ENCODE data around the gene IGSF11. TPM values are rescaled to one million over a fixed set of nuclear protein-coding genes. Genes with fewer than 3 reads are reported as not detected.

Gene IGSF11
- total and polyA plus RNA-seq, 4 donors: 0.02 to 0.17 TPM; not detected in 2

DNA sequence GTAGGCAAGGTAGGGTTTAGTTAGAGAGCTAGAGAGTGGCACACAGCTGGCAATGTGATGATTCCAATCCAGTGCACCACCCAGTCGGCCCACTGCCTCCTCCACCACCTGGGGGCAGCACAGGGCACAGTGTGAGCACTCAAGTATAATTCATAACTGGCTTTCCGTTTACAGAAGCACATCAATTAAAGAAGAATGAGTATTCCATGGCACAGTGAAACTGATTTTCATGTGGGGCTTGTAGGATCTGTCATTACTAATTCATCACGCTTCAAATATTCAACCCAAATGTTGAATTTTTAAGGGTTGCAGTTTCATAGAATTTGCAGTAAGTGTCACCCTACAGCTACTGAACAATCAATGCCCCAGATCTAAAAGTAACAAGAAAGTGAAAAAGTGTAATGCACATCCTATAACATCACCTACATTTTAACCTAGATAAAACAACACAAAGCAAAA, 149.9 kb downstream of the IGSF11 start:
- Histone ChIP-seq H3K9ac (ENCODE audit: low read depth in 1 of 2, low read length in 2 of 2) (no peak overlapping the region), H3K27ac (ENCODE audit: low read depth in 1 of 2, low read length in 2 of 2) (no peak overlapping the region), H3K36me3 (ENCODE audit: control insufficient read depth in 4 of 4, insufficient read depth in 3 of 4, low read depth in 1 of 4, low read length in 3 of 4) (no peaks in the 10 kb centered on the region), H3K27me3 (ENCODE audit: control insufficient read depth in 4 of 4, insufficient read depth in 4 of 4, low read length in 3 of 4) (peaks cover 0 to 4% (median 0%) of the 10 kb centered on the region in 4 donors), H3K9me3 (ENCODE audit: control insufficient read depth in 4 of 4, low read length in 3 of 4) (no peaks in the 10 kb centered on the region), H3K4me1 (ENCODE audit: control insufficient read depth in 4 of 4, insufficient read depth in 4 of 4, low read length in 3 of 4) (no peaks in the 10 kb centered on the region), H3K4me3 (ENCODE audit: low read depth in 1 of 3, low read length in 3 of 3) (no peak overlapping the region)
- DNase-seq (ENCODE audit: low spot score): peak; percentile 67
- 1% methylated on average over 3 of the region's 3 CpGs for WGBS
- TF ChIP-seq FOXA2 (IDR thresholded peaks at IDR 0.05): no peak
- no peak for TF ChIP-seq HNF4A (conservative IDR thresholded peaks at IDR 0.05)
- no peak for TF ChIP-seq TAF1 (conservative IDR thresholded peaks at IDR 0.05)
- peak; percentile 72 to 78 for TF ChIP-seq RAD21 (IDR thresholded peaks at IDR 0.05)
- TF ChIP-seq GABPA (IDR thresholded peaks at IDR 0.05 in 1 of 2, conservative IDR thresholded peaks at IDR 0.05 in 1 of 2): no peak
- no peak for TF ChIP-seq SP1 (IDR thresholded peaks at IDR 0.05)
- no peak for TF ChIP-seq JUND (IDR thresholded peaks at IDR 0.05)
- TF ChIP-seq, protein P1, sequence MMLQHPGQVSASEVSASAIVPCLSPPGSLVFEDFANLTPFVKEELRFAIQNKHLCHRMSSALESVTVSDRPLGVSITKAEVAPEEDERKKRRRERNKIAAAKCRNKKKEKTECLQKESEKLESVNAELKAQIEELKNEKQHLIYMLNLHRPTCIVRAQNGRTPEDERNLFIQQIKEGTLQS (IDR thresholded peaks at IDR 0.05): no peak
- no peak for TF ChIP-seq YY1 (IDR thresholded peaks at IDR 0.05)
- TF ChIP-seq, protein P2, sequence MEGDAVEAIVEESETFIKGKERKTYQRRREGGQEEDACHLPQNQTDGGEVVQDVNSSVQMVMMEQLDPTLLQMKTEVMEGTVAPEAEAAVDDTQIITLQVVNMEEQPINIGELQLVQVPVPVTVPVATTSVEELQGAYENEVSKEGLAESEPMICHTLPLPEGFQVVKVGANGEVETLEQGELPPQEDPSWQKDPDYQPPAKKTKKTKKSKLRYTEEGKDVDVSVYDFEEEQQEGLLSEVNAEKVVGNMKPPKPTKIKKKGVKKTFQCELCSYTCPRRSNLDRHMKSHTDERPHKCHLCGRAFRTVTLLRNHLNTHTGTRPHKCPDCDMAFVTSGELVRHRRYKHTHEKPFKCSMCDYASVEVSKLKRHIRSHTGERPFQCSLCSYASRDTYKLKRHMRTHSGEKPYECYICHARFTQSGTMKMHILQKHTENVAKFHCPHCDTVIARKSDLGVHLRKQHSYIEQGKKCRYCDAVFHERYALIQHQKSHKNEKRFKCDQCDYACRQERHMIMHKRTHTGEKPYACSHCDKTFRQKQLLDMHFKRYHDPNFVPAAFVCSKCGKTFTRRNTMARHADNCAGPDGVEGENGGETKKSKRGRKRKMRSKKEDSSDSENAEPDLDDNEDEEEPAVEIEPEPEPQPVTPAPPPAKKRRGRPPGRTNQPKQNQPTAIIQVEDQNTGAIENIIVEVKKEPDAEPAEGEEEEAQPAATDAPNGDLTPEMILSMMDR (IDR thresholded peaks at IDR 0.05; ENCODE audit: low read depth, low read length, missing input control): peak; percentile 69

DNA sequence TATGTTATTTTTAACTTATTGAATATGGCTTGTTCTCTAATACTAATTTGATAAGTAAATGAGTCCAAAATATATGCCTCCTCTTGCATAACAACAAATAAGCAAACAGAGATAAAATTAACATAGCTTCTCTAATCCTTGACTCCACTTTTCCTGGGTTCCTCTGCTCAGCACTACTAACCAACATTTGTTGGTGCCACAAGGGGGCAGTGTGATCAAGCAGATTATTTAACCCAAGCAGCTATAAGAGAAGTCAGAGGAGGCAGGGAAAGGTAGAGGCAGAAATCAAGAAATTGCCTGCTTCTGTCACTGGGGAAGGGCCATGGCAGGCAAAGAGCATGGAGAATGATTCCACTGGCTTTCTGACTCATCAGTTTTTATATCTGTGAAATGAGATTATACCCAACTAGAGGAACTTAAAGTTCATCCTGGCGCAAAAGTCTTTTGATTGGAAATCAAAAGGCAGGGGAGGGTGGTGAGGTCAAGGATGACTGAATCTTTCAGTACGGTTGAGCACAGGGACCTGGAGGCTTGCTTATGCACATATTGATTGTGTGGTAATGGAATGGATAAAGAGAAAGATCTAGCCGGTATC, 152.2 kb downstream of the IGSF11 start:
- 68% methylated on average over 3 of the region's 3 CpGs for WGBS
- DNase-seq (ENCODE audit: low spot score): peak; percentile 62

More for the DNA sequence above, 152.2 kb downstream of the IGSF11 start:
- Histone ChIP-seq H3K4me1 (ENCODE audit: control insufficient read depth in 4 of 4, insufficient read depth in 4 of 4, low read length in 3 of 4) (no peaks in the 10 kb centered on the region), H3K4me3 (ENCODE audit: low read depth in 1 of 3, low read length in 3 of 3) (no peak overlapping the region), H3K27me3 (ENCODE audit: control insufficient read depth in 4 of 4, insufficient read depth in 4 of 4, low read length in 3 of 4) (peaks cover 0 to 4% (median 0%) of the 10 kb centered on the region in 4 donors), H3K27ac (ENCODE audit: low read depth in 1 of 2, low read length in 2 of 2) (no peak overlapping the region), H3K36me3 (ENCODE audit: control insufficient read depth in 4 of 4, insufficient read depth in 3 of 4, low read depth in 1 of 4, low read length in 3 of 4) (no peaks in the 10 kb centered on the region), H3K9me3 (ENCODE audit: control insufficient read depth in 4 of 4, low read length in 3 of 4) (no peaks in the 10 kb centered on the region), H3K9ac (ENCODE audit: low read depth in 1 of 2, low read length in 2 of 2) (no peak overlapping the region)
- TF ChIP-seq HNF4G (IDR thresholded peaks at IDR 0.05) (no peak), RAD21 (IDR thresholded peaks at IDR 0.05) (peak; percentile 83 to 90), TAF1 (conservative IDR thresholded peaks at IDR 0.05) (no peak), FOXA2 (IDR thresholded peaks at IDR 0.05) (no peak), YY1 (IDR thresholded peaks at IDR 0.05) (no peak), SP1 (IDR thresholded peaks at IDR 0.05) (no peak), GABPA (IDR thresholded peaks at IDR 0.05 in 1 of 2, conservative IDR thresholded peaks at IDR 0.05 in 1 of 2) (no peak), ZBTB33 (IDR thresholded peaks at IDR 0.05) (no peak), FOXA1 (IDR thresholded peaks at IDR 0.05) (no peak), MAX (IDR thresholded peaks at IDR 0.05) (no peak), RXRA (IDR thresholded peaks at IDR 0.05) (no peak), REST (IDR thresholded peaks at IDR 0.05) (no peak), JUND (IDR thresholded peaks at IDR 0.05) (no peak), EGR1 (IDR thresholded peaks at IDR 0.05; ENCODE audit: low read depth in 2 of 2) (no peak)
- TF ChIP-seq, protein P2 (IDR thresholded peaks at IDR 0.05; ENCODE audit: low read depth, low read length, missing input control): peak; percentile 67
- TF ChIP-seq, protein P1 (IDR thresholded peaks at IDR 0.05): no peak
